ENCODE results near the gene TNFRSF11A.

Gene TNFRSF11A

DNA sequence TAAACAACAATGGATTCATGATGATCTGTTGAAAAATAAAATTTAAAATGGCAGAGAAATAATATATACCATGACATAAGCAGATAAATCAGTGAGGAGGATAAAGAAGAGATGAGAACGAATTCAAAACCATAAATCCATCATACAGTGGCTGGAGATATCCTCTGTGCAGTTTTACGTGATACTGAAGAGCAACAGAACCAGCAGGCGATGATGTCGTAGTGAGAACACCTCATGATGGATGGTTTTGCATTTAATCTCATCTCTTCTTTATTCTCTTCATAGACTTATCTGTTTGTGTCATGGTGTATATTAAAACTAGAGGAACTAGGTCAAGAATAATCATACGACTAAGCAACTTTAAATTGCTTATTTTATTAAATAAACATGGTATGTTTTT, 56.3 kb downstream of the TNFRSF11A start:
- TF ChIP-seq, protein P1, sequence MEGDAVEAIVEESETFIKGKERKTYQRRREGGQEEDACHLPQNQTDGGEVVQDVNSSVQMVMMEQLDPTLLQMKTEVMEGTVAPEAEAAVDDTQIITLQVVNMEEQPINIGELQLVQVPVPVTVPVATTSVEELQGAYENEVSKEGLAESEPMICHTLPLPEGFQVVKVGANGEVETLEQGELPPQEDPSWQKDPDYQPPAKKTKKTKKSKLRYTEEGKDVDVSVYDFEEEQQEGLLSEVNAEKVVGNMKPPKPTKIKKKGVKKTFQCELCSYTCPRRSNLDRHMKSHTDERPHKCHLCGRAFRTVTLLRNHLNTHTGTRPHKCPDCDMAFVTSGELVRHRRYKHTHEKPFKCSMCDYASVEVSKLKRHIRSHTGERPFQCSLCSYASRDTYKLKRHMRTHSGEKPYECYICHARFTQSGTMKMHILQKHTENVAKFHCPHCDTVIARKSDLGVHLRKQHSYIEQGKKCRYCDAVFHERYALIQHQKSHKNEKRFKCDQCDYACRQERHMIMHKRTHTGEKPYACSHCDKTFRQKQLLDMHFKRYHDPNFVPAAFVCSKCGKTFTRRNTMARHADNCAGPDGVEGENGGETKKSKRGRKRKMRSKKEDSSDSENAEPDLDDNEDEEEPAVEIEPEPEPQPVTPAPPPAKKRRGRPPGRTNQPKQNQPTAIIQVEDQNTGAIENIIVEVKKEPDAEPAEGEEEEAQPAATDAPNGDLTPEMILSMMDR (IDR thresholded peaks at IDR 0.05; ENCODE audit: borderline replicate concordance, insufficient read depth, low read depth, low read length), result no peak
- no peak overlapping the region for H3K4me3 ChIP-seq (ENCODE audit: low read depth, low read length)

- no peak overlapping the region for H3K4me3 ChIP-seq (ENCODE audit: low read depth, low read length)
- TF ChIP-seq, protein P1 (IDR thresholded peaks at IDR 0.05; ENCODE audit: borderline replicate concordance, insufficient read depth, low read depth, low read length), result no peak
Measured at GRCh38 chr18:62384068-62384467, 59.0 kb downstream of the TNFRSF11A start.

- H3K4me3 ChIP-seq (ENCODE audit: low read depth, low read length), result no peak overlapping the region
- TF ChIP-seq, protein P1 (IDR thresholded peaks at IDR 0.05; ENCODE audit: borderline replicate concordance, insufficient read depth, low read depth, low read length), result no peak
Measured at GRCh38 chr18:62384610-62385097, 59.5 kb downstream of the TNFRSF11A start.

- H3K4me3 ChIP-seq (ENCODE audit: low read depth, low read length), result no peak overlapping the region
- TF ChIP-seq, protein P1 (IDR thresholded peaks at IDR 0.05; ENCODE audit: borderline replicate concordance, insufficient read depth, low read depth, low read length), result no peak
Measured at GRCh38 chr18:62386091-62386490, 61.0 kb downstream of the TNFRSF11A start.

DNA sequence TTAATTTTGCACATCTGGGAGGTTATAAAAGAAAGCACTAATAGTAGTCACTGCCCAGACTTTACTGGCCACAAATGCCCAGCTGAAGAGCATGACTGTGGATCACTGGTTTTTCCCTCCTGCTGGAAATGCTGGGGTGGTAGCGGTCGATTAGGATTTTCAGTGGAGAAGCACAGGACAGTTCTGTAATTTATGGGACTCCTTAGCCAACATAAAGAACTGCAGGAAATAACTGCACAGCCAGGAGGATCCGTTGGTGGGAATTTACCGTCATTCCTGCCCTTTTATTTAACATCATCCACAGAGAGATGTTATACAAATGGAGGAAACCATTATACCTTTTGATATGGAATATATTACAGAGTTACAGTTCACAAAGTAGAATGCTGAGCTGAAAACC, 61.5 kb downstream of the TNFRSF11A start:
- TF ChIP-seq, protein P1 (IDR thresholded peaks at IDR 0.05; ENCODE audit: borderline replicate concordance, insufficient read depth, low read depth, low read length), result no peak
- H3K4me3 ChIP-seq (ENCODE audit: low read depth, low read length), result no peak overlapping the region

DNA sequence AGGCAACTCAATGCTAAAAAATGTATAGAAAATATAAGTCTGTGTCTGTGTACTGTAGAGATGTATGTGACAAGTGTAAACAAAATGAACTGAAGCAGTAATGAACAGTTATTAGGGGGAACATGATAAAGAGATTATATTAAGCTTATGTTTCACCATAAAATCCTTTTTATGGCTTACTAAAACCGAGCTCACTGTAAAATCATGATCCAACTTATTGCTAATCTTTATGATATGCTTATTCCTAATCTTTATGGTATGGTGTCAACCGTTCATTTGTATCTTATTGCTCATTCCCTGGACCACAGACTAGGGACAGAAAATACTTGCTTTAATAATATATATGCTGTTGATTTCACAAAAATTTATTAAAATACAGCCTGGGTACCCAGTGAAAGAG, 62.1 kb downstream of the TNFRSF11A start:
- no peak overlapping the region for H3K4me3 ChIP-seq (ENCODE audit: low read depth, low read length)
- TF ChIP-seq, protein P1 (IDR thresholded peaks at IDR 0.05; ENCODE audit: borderline replicate concordance, insufficient read depth, low read depth, low read length), result no peak

DNA sequence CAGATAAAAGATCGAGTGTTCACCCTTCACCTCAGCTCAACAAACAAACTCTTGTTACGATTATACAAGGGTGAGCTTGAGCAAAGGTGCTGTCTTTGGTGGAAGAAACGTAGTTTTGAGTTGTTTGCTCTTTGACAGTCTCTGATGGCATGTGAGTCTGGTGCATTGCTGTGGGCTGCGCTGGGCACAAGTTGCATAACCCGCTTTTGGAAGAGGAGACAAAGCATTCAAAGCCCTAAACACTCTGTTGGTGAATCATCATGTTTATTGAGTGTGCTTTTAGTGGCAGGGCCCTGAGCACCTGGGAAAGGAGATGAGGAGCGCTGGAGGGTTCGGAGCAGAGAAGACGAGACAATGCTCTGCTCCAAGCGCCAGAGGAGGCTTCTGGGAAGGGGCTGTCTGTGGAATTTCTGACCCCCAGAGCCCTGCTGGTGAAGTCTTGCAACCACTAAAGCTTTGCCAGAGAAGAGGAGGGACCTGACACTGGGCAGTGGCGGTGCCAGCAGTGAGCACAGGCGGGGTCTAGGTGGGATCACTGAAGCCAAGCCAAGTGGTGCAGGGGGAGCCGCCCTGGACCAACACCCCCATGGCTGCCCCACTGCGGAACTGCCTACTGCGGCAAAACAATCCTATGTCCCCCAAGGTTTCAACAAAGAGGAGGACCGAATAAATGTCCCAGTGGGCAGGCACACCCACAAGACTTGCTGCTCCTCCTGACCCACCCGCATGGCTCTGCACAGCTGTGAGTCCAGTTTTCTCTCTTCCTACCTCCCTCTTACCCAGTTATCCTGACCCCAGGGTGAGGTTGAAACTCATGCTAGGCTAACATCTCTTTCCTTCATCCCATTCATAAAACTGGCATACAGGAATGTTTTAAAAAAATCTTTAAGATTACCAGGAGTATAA, 64.0 kb downstream of the TNFRSF11A start:
- TF ChIP-seq, protein P1 (IDR thresholded peaks at IDR 0.05; ENCODE audit: borderline replicate concordance, insufficient read depth, low read depth, low read length), result no peak
- no peak overlapping the region for H3K4me3 ChIP-seq (ENCODE audit: low read depth, low read length)
